Adrenal gland (tissue), 12 donors: Measurements from ENCODE around the gene TRPV5. TPM values are rescaled to one million over a fixed set of nuclear protein-coding genes. Genes with fewer than 3 reads are reported as not detected.

Experiments used
- DNase-seq, 7 donors: peaks; one replicate each; pipeline ENCODE4 v3.0.0-alpha.2; 2019 to 2020
- H3K27ac ChIP-seq, 5 donors: fragments of 200-600 bp; sonication (generic) in 4 of 5; 1 replicate in 3 of 5; 2 replicates in 2 of 5; pipeline versions ENCODE4 v1.5.1 to v1.8.0; 2016 to 2020; ENCODE audit warnings: mild to moderate bottlenecking in 1 of 5
- H3K27me3 ChIP-seq: fragments of 200-600 bp; 2 replicates; pipeline ENCODE4 v1.8.0; 2021
- H3K36me3 ChIP-seq, 2 donors: fragments of 200-600 bp; replicated peaks in 1 of 2; 1 replicate in 1 of 2; 2 replicates in 1 of 2; pipeline versions ENCODE4 v1.5.1 to v1.8.0; 2018 to 2022
- H3K4me1 ChIP-seq, 2 donors: fragments of 200-600 bp; replicated peaks in 1 of 2; 1 replicate in 1 of 2; 2 replicates in 1 of 2; pipeline versions ENCODE4 v1.5.1 to v1.8.0; 2018 to 2021
- H3K4me3 ChIP-seq, 4 donors: fragments of 200-600 bp; sonication (generic) in 3 of 4; one replicate each; pipeline ENCODE4 v1.5.1; 2016 to 2018
- H3K9me3 ChIP-seq, 3 donors: fragments of 200-600 bp; sonication (generic) in 1 of 3; replicated peaks in 1 of 3; 1 replicate in 2 of 3; 2 replicates in 1 of 3; pipeline versions ENCODE4 v1.5.1 to v1.8.0; 2016 to 2021
- POLR2A ChIP-seq, 2 donors: fragments of 450-650 bp; IDR thresholded peaks; one replicate each; pipeline ENCODE4 v1.6.1; 2017; ENCODE audit warnings: antibody characterized with exemption in 2 of 2, mild to moderate bottlenecking in 2 of 2, moderate library complexity in 1 of 2
- WGBS, 4 donors: extraction: QIAGEN DNeasy Blood & Tissue Kit in 2 of 4; methylation state at CpG; one replicate each; pipeline versions ENCODE4 v1.1.5 to v1.1.7; 2013 to 2017; 5-methylcytosine and 5-hydroxymethylcytosine counted together
- intact Hi-C, 2 donors: fragments of 100-400 bp; cut with DNase I; formaldehyde crosslinking; loops; one replicate each; pipeline versions ENCODE4 v1.14.1 to v1.15.0; 2022 to 2023
- polyA plus RNA-seq, 3 donors: library from polyadenylated mRNA; stranded (reverse); fragments of 200-250 nt in 2 of 3; fragments of 350-450 nt in 1 of 3; fragmentation: Illumina TruSeq in 1 of 3; extraction: RNeasy Lipid Tissue Mini Kit (QIAGEN cat#74804) in 1 of 3; gene quantifications; one replicate each; pipeline ENCODE4 v1.2.3, GENCODE V29; 2013 to 2014
- total RNA-seq, 9 donors: library from RNA; depleted of rRNA in 4 of 9; stranded (reverse); fragments of >200 nt in 4 of 9; fragments of 120-200 nt in 1 of 9; fragmentation: NEBNext Ultra II Directional in 1 of 9; extraction: Animal tissue kit (Norgen Biotek cat#: 25700) in 1 of 9; gene quantifications; one replicate each; pipeline versions ENCODE4 v1.1.0 to v1.2.4, GENCODE V29; 2013 to 2023
- TF ChIP-seq, protein P1 (sequence below), 6 experiments: fragments of 450-650 bp in 4 of 6; fragments of 200-600 bp in 2 of 6; sonication (generic) in 1 of 6; IDR thresholded peaks; 1 replicate in 5 of 6; 2 replicates in 1 of 6; pipeline versions ENCODE4 v1.5.1 to v1.8.0; 2016 to 2021; ENCODE audit warnings: antibody characterized with exemption in 6 of 6, mild to moderate bottlenecking in 2 of 6, moderate library complexity in 1 of 6
- donor health status: healthy with polysubstance abuse.
- donor health status: Bipolar disorder and iron deficiency.
- donor health status: DM: yes; HTN: yes; CAD: no.
- donor health status: DM: no; HTN: no; CAD: no.
- donor health status: DM: no; HTN: no; CAD: no.
- donor health status: DM: yes; HTN: yes; CAD: no.

The TRPV5 gene
- total and polyA plus RNA-seq, 12 donors = not detected

DNA sequence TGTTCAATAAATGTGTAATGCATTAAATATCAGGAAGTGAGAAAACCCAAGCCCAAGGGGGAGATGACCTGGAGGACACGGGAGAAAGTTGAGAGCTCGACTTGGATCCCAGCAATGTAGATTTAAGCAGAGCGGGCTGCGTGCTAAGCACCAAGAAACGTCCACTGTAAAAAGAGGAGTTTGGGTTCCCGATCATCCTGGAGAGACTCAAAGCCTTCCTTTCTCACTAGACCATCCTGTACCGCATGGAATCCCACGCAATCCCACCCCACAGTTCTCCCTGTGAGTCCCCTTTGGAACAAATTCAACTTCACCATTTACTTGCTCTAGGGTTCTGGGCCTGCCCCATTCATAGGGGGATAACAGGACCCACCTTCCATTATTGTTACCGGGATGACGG, 50.4 kb downstream of the TRPV5 start:
- intact Hi-C loops = no loop called here
- Histone ChIP-seq H3K9me3 (no peaks in the 10 kb centered on the region), H3K36me3 (no peaks in the 10 kb centered on the region), H3K27ac (no peak overlapping the region), H3K4me1 (no peaks in the 10 kb centered on the region), H3K27me3 (no peaks in the 10 kb centered on the region), H3K4me3 (no peak overlapping the region)
- TF ChIP-seq, protein P1, sequence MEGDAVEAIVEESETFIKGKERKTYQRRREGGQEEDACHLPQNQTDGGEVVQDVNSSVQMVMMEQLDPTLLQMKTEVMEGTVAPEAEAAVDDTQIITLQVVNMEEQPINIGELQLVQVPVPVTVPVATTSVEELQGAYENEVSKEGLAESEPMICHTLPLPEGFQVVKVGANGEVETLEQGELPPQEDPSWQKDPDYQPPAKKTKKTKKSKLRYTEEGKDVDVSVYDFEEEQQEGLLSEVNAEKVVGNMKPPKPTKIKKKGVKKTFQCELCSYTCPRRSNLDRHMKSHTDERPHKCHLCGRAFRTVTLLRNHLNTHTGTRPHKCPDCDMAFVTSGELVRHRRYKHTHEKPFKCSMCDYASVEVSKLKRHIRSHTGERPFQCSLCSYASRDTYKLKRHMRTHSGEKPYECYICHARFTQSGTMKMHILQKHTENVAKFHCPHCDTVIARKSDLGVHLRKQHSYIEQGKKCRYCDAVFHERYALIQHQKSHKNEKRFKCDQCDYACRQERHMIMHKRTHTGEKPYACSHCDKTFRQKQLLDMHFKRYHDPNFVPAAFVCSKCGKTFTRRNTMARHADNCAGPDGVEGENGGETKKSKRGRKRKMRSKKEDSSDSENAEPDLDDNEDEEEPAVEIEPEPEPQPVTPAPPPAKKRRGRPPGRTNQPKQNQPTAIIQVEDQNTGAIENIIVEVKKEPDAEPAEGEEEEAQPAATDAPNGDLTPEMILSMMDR (IDR thresholded peaks at IDR 0.05) = no peak
- TF ChIP-seq POLR2A (IDR thresholded peaks at IDR 0.05) = no peak
- DNase-seq = no peak
- 78 to 87% (median 85%) methylated on average over 10 of the region's 10 CpGs for WGBS, 4 donors

DNA sequence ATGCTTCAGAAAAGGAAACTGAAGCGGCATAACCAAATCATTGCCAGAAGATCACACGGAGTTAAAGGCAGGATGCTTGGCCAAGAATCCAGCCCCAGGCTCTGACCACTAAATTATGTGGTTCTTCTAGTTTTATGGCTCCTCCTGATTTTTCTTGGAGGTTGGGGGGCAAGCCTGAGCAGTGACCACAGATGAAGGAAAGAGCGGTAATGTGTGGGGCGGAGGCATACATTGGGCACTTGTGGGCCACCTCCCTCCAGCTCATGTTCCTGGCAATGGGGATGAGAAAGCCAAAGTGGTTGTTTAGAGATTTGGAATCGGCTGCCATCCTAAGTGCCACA, 51.2 kb downstream of the TRPV5 start:
- no peak for TF ChIP-seq POLR2A (IDR thresholded peaks at IDR 0.05)
- TF ChIP-seq, protein P1 (IDR thresholded peaks at IDR 0.05) = no peak
- intact Hi-C loops = no loop called here
- Histone ChIP-seq H3K27me3 (no peaks in the 10 kb centered on the region), H3K27ac (no peak overlapping the region), H3K9me3 (no peaks in the 10 kb centered on the region), H3K36me3 (no peaks in the 10 kb centered on the region), H3K4me3 (no peak overlapping the region), H3K4me1 (no peaks in the 10 kb centered on the region)
- peak in 2 of 7 donors; percentile 5 to 6 for DNase-seq
- 78 to 86% (median 82%) methylated on average over 5 of the region's 5 CpGs for whole genome bisulfite sequencing, 4 donors

DNA sequence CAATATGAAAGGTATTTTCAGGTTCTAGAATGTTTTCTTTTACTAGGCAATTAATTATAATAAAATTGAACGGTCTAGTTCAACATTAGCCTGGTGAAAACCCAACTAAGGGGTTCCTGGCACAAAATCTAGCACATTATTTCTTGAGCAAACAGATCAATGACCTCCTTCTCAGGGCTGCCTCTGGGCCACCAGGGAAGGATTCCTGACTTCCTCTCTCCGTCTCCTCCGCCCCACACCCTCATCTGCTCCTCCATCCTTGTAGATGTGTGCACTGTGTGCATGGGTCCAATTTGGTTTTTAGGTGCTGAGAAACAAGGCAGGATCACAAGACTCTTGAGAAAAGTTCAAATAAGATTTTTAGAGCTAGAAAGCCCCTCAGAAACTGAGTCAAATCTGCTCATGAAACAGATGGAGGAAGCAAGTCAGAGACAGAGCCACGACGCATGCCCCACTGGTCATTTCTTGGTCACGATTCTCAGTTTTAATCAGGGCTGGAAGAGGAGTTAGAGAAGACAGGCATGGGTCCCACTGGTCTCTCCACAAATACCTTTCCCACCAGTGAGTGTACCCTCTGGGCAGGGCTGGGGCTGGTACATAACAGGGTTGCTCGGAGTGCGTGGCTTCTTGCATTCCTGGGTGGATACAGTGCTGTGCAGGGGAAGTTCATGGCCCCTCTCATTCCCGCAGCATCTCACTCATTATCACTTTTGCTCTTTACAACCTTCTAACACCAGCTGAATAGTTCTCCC, 51.8 kb downstream of the TRPV5 start:
- intact Hi-C loops = no loop called here
- Histone ChIP-seq H3K36me3 (no peaks in the 10 kb centered on the region), H3K27me3 (no peaks in the 10 kb centered on the region), H3K27ac (no peak overlapping the region), H3K9me3 (no peaks in the 10 kb centered on the region), H3K4me3 (no peak overlapping the region), H3K4me1 (no peaks in the 10 kb centered on the region)
- DNase-seq = peak in 2 of 7 donors; percentile 11 to 21
- no peak for TF ChIP-seq POLR2A (IDR thresholded peaks at IDR 0.05)
- TF ChIP-seq, protein P1 (IDR thresholded peaks at IDR 0.05) = no peak
- WGBS, 4 donors = 78 to 87% (median 84%) methylated on average over 9 of the region's 9 CpGs

DNA sequence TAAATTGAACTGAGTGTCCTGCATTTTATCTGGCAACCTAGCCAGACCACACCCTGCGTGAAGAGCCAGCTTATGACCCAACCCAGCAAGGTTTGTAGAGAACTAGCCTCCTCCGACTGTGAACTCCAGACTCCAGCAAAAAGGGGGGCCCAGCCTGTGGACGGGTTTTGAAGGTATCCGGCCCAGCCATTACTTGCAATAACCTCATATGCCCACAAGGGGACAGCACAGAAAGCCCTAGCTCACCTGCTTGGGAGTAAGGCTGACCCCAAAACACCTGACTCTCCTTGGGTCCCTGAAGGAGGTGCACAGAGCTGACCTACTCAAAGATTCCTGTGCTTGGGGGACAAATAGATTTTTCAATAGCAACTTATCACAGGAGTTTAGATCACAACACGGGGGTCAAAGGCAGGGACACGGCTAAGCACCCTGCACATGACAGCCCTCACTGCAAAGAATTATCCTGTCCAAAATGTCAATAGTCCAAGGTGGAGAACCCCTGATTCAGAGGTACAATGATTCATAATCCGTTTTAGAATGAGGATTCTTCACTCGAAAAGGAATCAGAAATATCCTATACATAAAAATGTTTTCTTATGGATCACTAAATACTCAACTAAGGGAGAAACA, 52.6 kb downstream of the TRPV5 start:
- no peak overlapping the region for H3K27ac ChIP-seq
- no peak overlapping the region for H3K4me3 ChIP-seq
- peak in 4 of 7 donors; percentile 13 to 53 (median 32) for DNase-seq
- no peaks in the 10 kb centered on the region for H3K9me3 ChIP-seq
- no peaks in the 10 kb centered on the region for H3K36me3 ChIP-seq
- WGBS, 4 donors = 33 to 39% (median 33%) methylated on average over 8 of the region's 8 CpGs
- no peaks in the 10 kb centered on the region for H3K27me3 ChIP-seq
- intact Hi-C loops = no loop called here
- no peak for TF ChIP-seq POLR2A (IDR thresholded peaks at IDR 0.05)
- TF ChIP-seq, protein P1 (IDR thresholded peaks at IDR 0.05) = peak; percentile 18 to 52 (median 49)
- no peaks in the 10 kb centered on the region for H3K4me1 ChIP-seq
